HUDEP-2 (cell line): Measurements from ENCODE around the gene CYP4F2.
"Not testable (repeated sequence)": the region's sequence is repeated elsewhere in the genome, so short reads cannot be mapped to it uniquely, and the experiment has no call there.

Experiments used
- DNase-seq, 76 experiments: peaks; one replicate each; lab custom pipeline; 2025; ENCODE audit not compliant: unreplicated experiment in 76 of 76; lab: John Stamatoyannopoulos, UW

The CYP4F2 gene

DNA sequence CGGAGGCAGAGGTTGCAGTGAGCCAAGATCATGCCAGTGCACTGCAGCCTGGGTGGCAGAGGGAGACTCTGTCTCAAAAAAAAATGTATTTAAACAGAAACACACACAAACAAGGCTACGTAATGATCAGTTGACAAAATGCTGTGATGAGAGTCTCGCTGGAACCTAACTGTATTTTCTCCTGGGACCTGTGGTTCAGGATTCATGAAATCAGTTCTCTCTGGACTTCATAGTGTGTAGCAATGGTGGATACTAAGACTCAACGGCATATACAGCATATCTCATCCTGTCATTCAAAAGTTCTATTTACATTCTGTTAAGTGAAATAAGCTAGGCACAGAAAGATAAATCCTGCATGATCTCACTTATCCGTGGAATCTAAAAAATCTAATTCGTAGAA lies 37.4 kb downstream of the CYP4F2 start:
- DNase-seq: no peak

DNA sequence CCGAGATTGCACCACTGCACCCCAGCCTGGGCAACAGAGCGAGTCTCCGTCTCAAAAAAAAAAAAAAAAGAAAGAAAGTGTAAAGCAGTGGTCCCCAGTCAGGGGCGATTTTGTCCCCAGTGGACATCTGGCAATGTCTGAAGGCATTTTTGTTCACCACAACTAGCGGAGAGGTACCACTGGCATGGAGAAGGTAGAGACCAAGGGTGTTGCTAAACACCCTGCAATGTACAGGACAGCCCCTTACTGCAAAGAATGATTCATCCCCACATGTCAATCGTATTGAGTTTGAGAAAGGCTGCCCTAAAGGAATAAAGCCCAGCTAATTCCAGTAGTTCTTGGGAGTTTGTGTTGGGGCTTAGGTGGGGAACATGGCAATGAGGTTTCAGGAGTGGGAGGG lies 38.7 kb downstream of the CYP4F2 start:
- DNase-seq: no peak

DNA sequence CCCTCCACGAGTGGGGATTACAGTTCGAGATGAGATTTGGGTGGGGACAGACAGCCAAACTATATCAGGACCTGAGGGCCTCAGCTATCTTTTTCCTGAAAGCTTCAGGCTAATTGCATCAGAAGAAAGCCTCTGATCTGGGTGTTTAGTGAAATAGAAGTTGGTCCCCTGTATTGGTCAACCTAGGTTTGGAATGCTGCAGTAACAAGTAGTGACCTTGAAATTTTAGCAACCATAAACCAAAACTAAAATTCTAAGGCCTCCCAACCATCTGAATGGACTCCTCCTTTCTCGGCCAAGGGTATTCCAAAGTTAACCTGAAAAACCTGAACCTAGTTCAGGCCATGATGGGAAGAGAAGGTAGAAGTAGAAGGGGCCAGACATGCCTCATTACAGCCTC lies 47.5 kb downstream of the CYP4F2 start:
- DNase-seq: no peak

DNA sequence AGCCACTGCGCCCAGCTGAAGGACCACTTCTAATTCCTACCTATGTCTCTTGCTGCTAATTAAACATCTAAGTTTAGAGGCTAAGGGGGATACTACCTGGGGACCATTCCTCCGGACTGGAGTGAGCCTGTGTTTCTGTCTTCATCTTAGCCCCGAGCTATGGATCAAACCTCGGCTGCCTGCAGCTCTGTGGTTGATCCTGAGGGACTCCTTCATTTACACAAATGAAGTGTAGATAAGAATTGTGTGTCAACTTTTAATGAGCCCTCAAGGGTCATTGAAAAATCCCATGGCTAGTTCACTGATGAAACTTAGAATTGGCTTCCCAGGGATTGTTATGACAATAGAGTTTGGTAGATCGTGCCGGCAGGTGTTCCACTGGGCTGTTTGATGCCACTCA lies 51.0 kb downstream of the CYP4F2 start:
- no peak for DNase-seq

DNA sequence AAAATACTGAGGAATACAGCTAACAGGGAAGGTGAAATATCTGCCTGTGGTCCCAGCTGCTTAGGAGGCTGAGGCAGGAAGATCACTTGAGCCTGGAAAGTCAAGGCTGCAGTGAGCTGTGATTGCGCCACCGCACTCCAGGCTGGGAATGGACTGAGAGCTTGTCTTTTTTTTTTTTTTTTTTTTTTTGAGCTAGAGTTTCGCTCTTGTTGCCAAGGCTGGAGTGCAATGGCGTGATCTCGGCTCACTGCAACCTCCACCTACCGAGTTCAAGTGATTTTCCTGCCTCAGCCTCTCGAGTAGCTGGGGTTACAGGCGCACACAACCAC lies 54.0 kb downstream of the CYP4F2 start:
- DNase-seq: not testable (repeated sequence)

DNA sequence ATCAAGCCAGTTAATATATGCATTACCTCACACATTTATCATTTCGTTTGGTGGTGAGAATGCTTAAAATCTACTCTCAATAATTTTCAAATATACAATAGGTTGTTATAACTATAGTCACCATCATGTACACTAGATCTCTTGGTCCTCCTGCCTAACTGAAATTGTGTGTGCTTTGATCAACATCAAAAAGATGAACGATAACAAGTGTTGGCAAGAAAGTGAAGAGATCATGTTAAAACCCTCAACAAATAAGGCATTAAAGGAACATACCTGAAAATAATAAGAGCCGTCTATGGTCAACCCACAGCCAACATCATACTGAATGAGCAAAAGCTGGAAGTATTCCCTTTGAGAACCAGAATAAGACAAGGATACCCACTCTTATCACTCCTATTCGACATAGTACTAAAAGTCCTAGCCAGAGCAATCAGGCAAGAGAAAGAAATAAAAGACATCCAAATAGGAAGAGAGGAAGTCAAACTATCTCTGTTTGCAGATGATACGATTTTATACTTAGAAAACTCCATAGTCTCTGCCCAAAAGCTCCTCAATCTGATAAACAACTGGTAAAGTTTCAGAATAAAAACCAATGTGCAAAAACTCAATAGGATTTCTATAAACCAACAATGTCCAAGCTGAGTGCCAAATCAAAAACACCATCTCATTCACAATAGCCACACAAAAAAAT lies 54.5 kb downstream of the CYP4F2 start:
- peak in 3 of 76 experiments; percentile 42 to 52 (median 45) for DNase-seq

DNA sequence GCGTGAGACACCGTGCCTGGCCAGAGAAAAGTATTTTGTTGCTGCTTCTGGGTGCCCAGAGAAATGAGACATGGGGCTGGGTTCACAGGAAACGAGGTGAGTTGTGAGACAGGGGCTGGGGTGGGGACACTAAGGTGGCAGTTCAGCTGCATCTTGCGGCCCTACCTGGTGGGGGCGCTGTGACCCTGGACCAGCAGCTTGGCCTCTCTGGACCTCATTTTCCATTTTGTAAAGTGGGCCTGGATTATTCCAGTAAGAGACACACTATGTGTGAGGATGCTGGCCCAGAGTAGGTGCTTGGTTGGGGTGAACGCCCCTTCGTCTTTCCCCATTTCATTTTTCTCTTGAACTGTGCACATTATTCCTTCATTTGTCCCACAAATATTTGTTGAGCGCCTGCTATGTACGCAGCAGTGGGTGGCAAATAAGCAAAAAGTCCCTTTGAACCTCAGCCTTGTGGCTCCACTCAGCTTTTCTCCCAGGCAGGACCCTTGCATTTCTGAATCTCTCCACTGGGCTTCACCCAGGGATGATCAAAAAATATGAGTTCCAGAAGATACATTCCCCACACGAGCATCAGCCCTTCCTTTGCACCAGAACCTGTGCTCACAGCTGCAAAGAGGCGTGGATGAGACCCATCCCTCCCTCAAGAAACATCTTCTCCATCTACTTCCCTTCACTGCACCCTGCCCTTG lies 55.9 kb downstream of the CYP4F2 start:
- peak in 9 of 76 experiments; percentile 16 to 34 (median 22) for DNase-seq

DNA sequence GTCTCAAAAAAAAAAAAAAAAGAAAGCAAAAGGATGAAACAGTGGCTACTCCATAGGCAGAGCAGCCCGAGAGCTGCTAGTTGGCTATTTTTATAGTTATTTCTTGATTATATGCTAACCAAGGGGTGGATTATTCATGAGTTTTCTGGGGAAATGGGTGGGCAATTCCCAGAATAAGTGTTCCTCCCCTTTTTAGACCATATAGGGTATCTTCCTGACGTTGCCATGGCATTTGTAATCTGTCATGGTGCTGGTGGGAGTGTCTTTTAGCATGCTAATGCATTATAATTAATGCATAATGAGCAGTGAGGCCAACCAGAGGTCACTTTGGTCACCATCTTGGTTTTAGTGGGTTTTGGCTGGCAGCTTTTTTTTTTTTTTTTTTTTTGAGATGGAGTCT lies 57.0 kb downstream of the CYP4F2 start:
- DNase-seq: no peak

DNA sequence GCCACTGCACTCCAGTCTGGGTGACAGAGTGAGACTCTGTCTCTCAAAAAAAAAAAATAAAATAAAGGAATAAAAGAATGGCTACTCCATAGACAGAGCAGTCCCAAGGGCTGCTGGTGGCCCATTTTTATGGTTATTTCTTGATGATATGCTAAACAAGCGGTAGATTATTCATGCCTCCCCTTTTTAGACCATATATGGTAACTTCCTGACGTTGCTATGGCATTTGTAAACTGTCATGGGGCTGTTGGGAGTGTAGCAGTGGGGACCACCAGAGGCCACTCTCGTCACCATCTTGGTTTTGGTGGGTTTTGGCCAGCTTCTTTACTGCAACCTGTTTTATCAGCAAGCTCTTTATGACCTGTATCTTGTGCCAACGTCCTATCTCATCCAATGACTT lies 58.0 kb downstream of the CYP4F2 start:
- peak in 4 of 76 experiments; percentile 16 to 45 (median 30) for DNase-seq

DNA sequence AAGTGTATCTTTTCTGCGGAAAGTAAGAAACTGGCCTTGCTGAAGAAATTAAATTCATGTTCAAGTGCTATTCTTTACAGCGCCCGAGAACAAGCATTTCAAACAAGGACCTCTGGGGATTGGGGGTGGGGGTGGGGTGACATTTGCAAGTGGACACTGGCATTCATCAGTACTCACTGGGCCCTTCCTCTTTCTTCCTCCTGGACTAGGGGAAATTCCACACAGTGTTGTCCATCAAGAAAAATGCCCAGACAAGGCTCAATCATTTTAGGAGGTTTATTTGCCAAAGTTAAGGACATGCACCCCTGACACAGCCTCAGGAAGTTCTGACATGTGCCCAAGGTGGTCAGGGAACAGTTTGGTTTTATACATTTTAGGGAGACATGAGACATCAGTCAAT lies 59.5 kb downstream of the CYP4F2 start:
- DNase-seq: peak in 1 of 76 experiments; percentile 32

DNA sequence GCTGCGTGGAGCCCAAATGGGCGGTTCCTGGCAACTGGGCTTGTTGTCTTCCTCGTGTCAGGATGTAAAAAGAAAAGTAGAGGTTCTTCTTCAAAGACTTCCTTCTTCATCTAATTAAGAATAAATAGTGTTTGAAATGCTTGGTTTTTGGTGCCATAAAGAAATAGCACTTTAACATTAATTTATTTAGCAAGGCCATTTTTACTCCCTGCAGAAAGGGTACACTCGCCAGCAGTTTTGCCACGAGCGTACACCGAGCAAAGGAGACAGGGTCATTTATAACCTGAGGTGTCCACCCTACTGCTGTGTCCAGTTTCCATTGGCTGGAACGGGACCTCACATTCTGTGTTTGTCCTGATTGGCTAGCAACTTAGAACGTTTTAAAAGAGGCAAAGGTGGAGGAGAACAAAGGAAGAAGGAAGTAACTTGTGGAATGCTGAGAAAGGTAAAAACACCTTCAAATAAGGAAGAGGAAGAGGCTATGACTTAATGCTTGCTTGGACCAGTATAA lies 60.6 kb downstream of the CYP4F2 start:
- peak in 52 of 76 experiments; percentile 44 to 90 (median 74) for DNase-seq

DNA sequence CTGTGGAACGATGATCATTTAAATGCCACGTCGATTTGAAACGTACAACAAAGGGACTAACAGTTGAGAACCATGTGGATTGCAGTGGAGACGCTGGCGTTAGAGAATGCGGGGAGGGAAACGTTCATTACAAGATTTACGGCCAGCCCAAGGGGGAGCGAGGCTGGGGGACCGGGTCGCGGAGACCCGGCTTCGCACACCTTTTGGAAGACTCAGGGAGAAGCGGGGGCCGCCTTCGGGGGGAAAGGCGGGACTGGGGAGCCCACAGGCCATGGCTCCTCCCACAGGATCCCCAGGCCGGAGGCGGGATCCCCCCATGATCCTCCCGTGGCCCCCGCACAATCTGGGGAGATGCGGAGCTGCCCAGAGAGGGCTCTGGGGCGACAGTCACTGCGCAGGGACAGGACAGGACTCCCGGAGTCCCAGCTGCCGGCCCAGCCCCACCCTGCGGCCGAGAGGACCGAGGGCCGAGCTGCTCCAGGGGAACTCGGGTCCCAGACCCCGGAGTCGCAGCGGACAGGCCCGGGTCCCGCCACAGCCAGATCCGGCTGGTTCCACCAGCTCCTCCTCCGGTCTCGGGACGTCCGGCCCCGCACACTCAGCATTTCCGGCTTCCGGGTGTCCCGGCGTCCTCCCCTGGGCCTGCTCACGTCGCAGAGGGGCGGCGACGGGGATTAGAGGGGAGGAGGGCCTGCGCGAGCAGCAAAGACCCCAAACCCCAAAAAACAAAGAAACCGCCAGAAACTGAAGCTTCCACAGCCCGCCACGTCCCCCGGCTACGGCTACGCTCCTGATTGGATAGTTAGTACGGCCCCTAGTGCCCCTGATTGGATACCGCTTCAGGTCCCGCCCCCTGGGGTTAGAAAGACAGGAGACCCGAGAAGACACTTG lies 61.3 kb downstream of the CYP4F2 start:
- peak in 75 of 76 experiments; percentile 92 to 100 (median 98) for DNase-seq

DNA sequence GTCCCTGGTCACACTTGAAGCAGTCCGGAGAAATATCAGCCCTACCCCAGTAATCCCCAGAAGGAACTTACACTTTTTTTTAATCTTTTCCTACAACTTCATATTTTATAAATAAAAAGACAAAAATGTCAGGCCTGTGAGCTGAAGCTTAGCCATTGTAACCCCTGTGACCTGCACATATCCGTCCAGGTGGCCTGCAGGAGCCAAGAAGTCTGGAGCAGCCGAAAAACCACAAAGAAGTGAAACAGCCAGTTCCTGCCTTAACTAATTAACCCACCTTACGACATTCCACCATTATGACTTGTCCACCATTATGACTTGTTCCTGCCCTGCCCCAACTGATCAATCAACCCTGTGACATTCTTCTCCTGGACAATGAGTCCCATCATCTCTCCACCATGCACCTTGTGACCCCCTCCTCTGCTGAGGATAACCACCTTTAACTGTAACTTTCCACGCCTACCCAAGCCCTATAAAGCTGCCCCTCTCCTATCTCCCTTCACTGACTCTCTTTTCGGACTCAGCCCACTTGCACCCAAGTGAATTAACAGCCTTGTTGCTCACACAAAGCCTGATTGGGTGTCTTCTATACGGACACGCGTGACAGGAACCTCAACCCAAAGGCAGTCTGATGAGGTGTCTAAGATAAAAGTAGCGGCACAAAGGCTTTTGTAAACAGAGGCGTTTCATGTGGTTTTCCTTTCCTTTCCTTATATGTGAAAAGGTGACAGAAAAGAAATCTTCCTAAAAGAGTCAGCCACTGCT lies 62.1 kb downstream of the CYP4F2 start:
- DNase-seq: peak in 61 of 76 experiments; percentile 28 to 89 (median 60)

DNA sequence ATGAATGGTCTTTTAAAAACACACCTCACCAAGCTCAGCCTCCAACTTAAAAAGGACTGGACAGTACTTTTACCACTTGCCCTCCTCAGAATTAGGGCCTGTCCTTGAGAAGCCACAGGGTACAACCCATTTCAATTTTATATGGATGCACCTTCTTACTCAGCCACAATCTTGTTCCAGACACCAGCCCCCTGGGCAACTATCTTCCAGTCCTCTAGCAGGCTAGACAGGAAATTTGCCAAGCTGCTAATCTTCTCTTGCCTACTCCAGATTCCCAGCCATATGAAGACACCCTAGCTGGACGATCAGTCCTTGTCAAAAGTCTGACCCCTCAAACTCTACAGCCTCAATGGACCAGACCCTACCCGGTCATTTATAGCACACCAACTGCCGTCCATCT lies 63.6 kb downstream of the CYP4F2 start:
- DNase-seq: peak in 13 of 76 experiments; percentile 21 to 50 (median 40)

DNA sequence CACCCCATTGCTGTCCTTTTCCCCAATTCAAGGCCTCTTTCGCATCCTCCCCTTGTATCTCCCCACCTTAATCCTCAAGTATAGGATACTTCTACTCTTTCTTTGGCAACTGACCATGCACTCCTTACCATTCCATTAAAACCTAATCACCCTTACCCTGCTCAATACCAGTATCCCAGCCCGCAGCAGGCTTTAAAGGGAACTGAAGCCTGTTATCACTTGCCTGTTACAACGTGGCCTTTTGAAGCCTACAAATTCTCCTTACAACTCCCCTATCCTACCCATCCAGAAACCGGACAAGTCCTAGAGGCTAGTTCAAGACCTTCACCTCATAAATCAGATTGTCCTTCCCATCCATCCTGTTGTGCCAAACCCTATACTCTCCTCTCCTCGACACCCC lies 66.2 kb downstream of the CYP4F2 start:
- peak in 1 of 76 experiments; percentile 43 for DNase-seq

DNA sequence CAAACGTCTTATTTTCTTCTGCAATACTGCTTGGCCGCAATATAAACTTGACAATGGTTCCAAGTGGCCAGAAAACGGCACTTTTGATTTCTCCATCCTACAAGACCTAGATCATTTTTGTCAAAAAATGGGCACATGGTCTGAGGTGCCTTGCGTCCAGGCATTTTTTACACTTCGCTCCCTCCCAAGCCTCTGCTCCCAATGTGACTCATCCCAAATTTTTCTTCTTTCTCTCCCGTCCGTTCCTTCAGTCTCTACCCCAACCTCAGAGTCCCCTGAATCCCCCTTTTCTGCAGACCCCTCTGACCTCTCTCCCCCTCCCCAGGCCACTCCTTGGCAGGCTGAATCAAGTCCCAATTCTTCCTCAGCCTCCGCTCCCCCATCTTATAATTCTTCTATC lies 68.1 kb downstream of the CYP4F2 start:
- peak in 2 of 76 experiments; percentile 24 to 35 for DNase-seq

DNA sequence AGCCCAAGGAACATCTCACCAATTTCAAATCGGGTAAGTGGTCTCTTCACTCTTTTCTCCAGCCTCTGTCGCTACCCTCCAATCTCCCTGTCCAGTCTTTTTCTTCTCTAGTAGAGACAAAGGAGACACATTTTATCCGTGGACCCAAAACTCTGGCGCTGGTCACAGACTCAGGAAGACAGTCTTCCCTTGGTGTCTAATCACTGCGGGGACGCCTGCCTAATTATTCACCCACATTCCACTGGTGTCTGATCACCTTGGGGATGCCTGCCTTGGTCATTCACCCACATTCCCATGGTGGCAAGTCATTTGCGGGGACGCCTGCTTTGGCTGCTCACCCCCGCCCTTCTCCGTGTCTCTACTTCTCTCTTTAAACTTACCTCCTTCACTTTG lies 68.6 kb downstream of the CYP4F2 start:
- peak in 4 of 76 experiments; percentile 31 to 58 (median 46) for DNase-seq

DNA sequence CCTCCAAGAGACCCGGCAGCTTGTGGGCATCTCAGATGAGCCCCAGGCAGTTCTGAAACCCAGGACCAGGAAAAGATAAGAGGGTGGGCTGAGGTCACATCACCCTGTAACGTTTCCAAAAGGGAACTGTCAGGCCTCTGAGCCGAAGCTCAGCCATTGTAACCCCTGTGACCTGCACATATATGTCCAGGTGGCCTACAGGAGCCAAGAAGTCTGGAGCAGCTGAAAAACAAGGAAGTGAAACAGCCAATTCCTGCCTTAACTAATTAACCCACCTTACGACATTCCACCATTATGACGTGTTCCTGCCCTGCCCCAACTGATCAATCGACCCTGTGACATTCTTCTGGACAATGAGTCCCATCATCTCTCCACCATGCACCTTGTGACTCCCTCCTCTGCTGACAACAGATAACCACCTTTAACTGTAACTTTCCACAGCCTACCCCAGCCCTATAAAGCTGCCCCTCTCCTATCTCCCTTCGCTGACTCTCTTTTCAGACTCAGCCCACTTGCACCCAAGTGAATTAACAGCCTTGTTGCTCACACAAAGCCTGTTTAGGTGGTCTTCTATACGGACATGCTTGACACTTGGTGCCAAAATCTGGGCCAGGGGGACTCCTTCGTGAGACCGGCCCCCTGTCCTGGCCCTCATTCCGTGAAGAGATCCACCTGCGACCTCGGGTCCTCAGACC lies 69.1 kb downstream of the CYP4F2 start:
- peak in 73 of 76 experiments; percentile 48 to 95 (median 79) for DNase-seq

DNA sequence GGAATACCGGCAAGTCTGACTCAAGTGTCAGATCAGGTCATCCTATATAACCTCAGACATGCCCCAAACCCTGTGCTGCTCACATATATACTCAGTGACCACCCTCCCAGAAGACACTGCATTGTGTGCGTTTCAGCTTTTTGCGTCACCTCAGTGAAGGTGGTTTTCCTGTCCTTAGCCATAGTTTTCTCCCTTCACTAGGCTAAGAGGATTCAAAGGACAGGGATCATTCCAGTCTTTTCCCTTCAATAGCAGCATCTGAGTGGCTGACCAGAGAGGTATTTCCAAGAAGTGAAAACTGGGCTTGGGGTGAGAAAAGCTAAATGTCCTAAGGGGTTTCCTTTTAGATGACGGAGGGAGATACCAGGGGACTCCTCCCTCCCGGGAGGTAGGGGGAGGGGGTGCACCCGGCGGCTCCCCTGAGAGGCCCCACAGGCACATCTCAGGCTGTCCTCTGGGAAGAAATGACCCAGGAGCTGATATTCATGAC lies 69.7 kb downstream of the CYP4F2 start:
- DNase-seq: peak in 27 of 76 experiments; percentile 39 to 82 (median 57)
